HG03097 (cell line): ENCODE results near the gene AP2M1.
"Not testable (repeated sequence)": the region's sequence is repeated elsewhere in the genome, so short reads cannot be mapped to it uniquely, and the experiment has no call there.

Source experiments
- ATAC-seq: cut with Tn5 transposase; IDR thresholded peaks from one replicate; pipeline ENCODE4 v1.9.1; 2021; ENCODE audit not compliant: unreplicated experiment, low FRiP score

The AP2M1 gene

DNA sequence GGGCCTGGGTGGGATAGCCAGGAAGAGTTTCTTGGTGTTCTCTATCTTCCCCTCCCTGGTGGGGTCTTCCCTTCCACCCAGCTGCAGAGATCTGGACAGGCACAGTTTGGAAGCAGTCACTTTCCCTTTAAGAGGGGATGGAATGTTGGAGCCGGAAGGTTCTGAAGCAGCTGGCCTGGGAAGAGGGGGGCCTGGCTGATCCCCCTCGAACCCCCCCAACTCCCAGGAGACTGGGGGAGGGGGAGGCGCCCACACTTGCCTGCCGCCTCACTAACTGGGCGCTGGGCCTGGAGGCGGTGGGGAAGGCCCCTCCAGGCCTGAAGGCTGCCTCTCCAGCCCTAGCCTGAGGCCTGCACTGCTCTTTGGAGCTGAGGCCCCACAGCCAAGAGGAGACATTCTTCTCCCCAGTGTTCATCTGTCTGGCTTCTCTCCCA is 18.1 kb upstream of the AP2M1 start:
- no peak for ATAC-seq

DNA sequence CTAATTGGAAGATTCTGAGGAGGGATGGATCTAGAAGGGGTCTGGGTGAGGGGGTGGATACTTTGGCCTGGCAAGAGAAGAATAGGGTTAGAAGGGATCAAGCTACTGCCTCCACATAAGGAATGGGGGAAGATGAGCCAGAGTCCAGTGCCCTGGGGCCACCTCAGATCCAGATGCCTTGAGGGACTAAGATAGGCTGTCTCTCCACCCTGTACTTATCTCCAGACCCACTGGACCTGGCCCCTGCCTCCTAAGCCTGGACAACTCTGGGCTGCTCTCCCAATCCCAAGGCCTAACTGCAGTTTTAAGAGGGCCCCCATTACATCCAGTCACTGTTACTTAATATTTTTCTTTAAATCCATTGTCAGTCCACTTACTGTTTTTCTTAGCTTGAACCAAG is 17.4 kb upstream of the AP2M1 start:
- ATAC-seq: no peak

DNA sequence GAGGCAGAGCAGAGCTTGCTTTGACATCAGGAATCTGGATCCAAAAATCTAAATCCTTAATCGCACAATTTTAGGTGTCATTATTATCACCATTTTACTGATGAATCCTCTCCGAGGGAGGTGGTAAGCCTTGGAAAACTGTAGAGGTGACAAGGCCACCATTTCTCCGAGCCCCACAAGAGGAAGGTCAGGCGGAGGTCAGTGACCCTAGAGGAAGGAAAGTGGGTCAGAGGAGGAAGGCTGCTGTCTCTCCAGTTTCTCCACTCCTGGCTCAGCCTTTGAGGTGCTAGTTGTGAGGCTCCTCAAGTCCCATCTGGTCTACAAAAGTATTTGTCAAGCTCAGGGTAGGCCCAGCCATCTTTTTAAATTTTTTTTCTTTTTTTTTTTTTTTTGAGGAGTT is 16.3 kb upstream of the AP2M1 start:
- ATAC-seq: no peak

DNA sequence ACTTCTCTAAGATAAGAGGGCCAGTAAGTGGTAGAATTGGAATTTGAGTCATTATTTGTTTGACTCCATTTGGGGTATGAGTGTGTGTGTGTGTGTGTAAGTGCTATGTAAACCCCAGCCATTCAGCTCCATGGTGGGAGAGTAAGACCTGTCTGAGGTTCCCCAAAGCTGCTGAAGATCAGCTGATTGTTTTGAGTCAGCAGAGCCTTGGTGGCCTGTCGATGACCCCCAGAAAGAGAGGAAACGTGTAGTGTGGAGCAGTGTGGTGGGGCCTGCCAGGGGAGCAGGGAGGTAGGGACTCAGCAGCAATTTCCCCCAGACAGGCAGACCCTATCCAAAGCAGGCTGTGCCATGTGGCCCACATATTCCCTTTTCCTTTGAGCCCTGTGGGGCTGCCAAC is 14.2 kb upstream of the AP2M1 start:
- no peak for ATAC-seq

DNA sequence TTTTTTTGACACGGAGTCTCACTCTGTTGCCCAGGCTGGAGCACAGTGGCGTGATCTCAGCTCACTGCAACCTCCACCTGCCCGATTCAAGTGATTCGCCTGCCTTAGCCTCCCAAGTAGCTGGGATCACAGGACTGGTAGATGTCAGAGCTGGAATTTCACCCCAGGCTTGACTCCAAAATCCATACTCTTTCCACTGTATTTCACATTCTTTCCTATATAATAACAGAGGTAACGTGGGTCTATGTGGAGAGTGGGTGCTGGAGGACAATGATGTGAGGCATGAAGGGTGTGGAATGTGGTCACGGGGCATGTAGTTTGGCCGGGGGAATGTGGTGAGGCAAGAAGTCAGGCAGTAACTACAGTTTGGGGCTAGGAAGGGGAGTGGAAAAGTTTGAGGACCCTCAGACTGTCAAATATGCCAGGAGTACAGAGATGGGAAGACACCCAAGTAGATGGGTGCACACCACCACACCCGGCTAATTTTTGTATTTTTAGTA is 12.0 kb upstream of the AP2M1 start:
- ATAC-seq: not testable (repeated sequence)

DNA sequence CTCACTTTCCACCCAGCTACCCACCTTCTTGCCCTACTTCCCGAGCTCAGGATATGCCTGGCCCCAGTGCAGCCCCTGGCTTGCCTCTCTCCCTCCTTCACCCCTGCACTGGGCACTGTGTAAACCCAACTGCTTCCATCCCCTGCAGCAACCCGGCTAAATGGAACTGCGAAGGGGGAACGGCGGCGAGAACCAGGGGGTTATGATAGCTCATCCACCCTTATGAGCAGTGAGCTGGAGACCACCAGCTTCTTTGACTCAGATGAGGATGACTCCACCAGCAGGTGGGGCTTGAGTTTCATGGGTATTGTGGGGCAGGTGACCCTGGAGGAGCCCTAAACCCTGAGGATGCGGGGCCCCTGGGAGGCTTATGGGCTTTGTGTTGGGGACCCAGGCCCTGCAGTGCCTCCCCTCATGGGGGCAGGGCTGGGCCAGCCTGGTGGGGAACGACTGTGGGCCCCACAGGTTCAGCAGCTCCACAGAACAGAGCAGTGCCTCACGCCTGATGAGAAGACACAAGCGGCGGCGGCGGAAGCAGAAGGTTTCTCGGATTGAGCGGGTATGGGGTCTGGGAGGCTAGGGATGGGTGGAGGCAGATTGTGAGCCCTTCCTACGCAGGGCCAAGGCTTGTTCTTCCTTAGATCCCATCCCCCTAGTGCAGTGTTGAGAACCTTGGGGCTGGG is 9.9 kb upstream of the AP2M1 start:
- ATAC-seq: no peak

DNA sequence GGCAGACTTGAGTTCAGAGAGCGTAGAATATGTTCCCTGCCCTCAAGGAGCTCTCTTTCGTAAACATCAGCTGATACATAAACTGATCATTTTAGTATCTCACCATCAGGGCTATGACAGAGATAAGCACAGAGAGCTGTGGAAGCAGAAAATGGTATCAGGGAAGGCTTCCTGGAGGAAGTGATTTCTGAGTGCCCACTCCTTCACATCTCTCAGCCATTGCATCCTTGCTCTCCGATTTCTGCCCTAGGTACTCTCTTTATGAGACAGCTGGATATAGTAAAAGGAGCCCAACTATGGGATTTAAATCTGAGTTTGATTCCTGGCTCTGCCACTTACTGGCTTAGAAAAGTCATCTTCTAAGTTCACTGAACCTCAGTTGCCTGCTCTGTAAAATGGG is 9.1 kb upstream of the AP2M1 start:
- ATAC-seq: no peak

DNA sequence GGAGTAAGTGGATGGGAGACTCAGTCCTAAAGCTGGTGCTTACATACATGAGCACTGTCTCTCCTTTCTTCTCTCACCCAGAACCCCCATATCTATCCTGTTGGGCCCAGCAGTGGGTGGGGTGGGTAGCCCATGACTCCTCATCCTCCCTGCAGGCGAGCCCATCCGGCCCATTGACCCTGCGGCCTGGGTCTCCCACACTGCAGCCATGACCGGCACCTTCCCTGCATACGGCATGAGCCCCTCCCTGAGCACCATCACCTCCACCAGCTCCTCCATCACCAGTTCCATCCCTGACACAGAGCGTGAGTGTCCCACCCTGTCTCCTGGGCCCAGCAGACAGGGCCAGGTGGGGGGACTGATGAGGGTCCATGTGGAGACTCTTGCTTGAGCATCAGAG is 8.0 kb upstream of the AP2M1 start:
- no peak for ATAC-seq

DNA sequence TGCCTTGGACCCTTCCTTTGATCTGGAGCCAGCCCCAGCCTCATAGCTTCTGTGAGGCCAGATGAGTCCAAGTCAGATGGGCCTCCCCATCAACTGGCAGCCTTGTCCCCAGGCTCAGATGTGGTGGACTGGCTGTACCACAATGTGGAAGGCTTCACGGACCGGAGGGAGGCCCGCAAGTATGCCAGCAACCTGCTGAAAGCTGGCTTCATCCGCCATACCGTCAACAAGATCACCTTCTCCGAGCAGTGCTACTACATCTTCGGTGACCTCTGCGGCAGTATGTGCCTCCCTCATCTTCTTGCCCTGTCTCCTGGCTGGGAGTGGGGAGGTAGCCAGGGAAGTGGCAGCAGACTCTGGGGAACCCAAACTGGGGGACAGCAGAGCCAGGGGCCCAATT is 6.9 kb upstream of the AP2M1 start:
- ATAC-seq: no peak

DNA sequence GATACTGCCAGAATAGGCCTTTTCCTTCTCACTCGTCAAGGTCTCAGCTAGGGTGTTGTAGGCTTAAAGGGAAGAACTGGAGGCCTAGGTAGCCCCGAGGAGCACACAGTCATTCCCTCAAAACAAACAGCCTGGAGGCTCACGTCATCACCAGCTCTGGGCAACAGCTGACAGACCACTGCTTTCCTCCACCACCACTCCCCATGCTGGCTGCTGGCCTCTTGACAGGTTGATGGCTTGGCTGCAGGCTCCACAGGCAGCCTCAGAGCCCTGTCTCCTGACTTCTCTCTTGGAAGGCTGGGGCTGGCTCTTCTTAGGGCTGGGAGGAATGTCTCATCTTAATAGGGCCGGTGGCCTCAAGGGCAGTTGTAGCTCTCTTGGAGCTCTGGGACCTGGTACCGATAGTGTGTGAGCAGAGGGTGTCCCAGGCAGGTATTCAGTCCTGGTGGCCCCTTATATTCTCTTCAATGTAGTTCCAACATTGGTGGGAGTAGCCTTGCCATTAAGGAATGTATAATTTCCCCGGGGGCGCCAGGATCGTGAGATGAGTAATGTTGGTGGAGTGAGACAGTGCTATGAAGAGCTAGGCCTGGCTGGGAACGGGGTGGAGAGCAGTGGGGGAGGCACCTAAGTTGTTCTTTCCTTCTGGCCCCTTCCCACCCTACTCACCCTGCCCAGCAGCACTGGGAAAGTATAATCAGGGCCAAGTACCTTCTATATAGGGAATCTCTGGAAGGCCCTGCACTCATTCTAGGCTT is 6.1 kb upstream of the AP2M1 start:
- ATAC-seq: no peak

DNA sequence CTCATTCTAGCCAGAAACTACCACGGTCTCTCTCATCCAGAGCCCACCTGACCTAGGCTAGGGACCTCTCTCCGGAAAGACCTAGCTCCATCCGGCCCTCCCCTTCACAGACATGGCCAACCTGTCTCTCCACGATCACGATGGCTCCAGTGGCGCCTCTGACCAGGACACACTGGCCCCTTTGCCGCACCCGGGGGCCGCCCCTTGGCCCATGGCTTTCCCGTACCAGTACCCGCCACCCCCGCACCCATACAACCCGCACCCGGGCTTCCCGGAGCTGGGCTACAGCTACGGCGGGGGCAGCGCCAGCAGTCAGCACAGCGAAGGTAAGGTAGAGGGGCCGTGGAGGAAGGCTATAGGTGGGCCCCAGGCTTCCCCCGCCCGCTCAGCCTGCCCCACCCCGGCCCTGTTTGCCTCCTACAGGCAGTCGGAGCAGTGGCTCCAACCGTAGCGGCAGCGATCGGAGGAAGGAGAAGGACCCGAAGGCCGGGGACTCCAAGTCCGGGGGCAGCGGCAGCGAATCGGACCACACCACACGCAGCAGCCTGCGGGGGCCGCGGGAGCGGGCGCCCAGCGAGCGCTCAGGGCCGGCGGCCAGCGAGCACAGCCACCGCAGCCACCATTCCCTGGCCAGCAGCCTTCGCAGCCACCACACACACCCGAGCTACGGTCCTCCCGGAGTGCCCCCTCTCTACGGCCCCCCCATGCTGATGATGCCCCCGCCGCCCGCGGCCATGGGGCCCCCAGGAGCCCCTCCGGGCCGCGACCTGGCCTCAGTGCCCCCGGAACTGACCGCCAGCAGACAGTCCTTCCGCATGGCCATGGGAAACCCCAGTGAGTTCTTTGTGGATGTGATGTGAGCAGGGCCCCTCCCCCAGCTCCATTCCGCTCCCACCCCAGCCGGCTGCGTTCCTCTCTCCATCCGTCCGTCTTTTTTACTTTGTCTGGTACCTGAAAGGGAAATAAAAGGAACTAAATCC is 4.5 kb upstream of the AP2M1 start:
- ATAC-seq: no peak

DNA sequence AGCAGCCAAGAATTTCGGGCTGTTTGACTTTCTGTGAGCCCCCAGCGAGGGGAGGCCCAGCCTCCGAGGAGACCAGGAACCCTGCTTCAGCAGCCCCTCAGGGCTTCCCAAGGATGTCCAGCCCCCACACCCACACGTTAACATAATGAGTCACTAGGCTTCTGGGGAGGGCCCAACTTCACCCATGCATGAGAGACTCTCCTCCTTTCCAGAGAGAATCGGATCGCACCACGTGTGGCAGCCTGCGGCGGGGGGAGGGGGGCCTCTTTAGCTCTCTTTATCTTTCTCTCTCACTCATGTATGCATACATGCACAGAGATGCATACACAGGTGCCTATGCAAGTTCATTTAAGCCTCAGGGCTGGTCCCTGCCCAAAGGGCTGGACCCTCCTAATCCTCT is 3.1 kb upstream of the AP2M1 start:
- ATAC-seq: no peak

DNA sequence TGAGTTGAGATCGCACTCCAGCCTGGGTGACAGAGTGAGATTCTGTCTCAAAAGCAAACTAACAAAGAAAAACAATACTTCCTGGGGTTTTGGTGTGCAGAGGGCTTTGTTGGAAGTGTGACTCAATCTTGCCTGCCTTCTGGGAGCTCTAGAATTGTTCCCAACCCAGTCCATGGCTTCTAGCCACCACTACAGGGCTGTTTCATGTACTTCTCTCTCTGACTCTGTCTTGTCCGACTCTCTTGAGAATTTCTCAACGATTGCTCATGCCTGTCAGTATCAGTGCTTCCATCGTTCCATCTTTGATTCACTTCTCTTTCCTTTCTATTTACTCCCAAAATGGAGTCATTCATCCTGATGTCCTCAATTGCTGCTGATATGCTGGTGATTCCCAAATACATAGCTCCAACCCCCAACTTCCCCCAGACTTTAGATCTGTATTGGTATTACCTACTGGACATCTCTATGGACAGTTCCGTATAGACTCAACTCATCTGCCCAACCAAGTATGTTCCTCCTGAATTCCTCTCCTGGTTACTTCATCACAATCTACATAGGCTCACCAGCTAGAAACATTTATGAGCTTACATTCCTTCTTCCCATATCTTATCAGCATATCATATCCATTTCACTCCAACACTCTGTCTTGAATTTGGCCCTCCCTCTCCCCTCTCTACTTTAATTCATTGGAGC is 1.8 kb upstream of the AP2M1 start:
- no peak for ATAC-seq

DNA sequence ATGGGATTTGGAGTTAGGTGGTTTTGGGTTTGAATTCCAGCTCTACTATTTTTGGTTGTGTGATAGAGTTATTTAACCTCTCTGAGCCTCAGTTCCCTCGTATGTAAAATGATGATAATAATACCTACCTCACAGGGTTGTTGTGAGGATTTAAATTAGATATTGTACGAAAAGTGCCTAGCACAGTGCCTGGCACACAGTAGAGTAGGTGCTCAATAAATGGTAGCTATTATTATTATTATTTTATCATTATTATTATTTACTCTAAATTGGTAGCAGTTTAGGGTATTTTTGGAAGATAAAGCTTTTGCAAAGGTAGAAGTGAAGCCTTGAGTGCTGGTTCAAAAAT is 1.3 kb upstream of the AP2M1 start:
- ATAC-seq: no peak

DNA sequence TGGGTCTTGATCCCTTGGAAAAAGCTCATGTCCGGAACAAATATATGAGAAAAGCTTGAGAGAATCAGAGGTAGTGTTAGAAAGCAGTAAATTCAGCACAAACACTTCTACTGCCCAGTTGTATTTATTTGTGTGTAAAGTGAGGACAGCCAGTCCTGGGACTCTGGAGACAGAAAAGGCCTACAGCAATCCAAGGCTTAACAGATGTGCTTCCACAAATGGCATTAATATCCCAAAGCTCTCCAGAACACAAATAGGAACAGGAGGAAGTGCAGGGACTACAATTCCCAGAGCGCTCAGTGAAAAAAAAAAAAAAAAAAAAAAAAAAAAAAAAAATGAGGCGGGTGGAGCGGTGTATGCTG is 390 bp upstream of the AP2M1 start:
- ATAC-seq: no peak

DNA sequence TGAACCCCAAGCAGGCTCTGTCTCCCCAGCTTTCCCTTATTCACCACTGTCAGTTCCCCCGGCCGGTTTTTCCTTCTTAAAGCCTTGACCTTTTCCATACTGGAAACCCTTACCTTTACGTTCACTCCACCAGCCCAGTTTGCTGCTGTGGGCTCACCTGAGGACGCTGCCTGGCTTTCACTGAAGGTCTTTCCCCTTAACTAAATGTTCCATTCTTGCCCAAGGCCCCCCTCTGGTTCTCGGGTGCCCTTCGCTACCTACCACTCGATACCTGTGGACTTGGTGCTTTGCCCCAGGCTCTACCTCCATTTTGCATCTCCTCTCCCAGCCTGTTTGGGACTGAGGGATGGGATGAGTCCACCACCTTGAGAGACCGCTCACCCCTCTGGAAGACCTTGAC is 851 bp downstream of the AP2M1 start:
- no peak for ATAC-seq

DNA sequence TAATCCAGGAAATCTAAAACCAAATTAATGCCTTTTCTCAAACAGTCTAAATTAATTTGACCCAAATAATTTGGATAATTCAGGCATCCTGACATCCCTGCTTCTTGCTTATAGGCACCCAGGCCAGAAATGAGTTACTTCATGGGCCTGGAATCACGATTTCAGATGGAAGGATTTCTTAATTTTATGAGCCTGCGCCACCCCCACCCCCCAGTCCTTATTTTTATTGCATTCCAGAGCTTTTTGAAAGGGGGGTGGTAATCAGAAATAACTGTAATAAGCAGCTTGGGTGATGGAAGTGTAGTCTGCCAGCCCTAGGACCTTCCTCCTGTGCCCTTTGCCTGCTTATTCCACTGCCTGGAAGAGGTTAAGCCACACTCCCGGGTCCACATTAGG is 1.3 kb downstream of the AP2M1 start:
- ATAC-seq: no peak

DNA sequence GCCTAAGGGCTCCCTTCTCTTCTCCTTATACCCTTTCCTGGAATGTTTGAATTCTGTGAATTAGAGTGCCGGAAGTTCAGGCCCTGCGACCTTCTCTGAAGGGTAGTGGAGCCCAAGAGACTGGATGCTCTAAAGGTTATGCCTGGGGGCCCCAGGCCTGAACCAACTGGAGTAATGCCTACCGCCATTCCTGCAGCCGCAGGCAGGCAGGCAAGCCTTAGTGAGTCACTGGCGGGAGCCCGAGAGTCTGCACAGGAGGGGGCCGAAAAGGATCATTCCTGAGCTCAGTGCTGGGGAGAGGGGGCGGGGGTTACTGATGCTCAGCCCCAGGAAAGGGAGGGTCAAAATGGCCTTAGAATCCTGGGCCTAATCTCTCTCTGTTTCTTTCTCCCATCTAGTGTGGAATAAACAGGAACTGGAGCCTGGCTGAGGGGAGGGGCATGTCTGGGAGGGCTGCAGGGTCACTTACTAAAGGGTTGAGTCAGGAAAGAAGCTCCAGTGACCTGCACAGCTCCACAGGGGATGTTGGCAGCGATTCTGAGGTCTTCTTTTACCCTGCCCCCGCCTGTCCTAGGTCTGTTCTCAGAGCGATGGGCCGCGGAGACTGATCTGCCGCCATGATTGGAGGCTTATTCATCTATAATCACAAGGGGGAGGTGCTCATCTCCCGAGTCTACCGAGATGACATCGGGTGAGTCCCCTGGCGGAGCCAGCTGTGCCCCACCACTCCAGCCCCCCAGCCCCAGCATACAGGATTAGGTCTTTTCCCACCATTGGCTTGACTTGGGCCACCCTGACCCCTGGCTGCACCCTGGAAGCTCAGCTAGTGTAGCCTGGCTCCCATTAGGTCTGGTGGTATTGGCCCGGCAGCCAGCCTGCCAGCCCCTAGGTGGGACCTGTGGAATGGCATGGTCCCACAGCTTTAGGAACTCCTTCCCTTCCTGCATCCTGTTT is 2.0 kb downstream of the AP2M1 start:
- no peak for ATAC-seq

DNA sequence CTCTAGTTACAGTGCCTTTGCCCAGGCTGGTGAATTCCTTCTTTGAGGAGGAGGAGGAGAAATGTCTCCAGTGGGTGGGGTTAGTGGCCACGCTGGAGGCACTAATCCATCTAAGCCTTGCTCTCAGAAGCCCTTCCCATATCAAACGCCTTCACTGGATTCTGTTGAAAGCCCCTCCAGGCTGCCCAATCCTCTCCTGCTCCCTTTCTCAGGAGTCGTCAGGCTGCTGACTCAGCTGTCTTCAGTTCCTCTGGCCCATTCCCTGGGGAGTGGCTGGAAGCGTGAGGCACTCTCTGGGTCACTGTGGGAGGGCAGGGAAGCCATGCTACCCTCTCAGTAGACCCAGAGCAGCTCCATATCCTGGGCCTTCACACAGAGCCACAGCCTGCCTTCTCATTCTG is 2.7 kb downstream of the AP2M1 start:
- no peak for ATAC-seq
